Islet of Langerhans (tissue), 1 donor: ENCODE measurements around the gene CLK4.

Experiments used
- FAIRE-seq: peaks from one replicate; lab custom pipeline; 2011; peaks lifted over from hg19 to GRCh38; lab: Jason Lieb, UNC

The CLK4 gene

DNA sequence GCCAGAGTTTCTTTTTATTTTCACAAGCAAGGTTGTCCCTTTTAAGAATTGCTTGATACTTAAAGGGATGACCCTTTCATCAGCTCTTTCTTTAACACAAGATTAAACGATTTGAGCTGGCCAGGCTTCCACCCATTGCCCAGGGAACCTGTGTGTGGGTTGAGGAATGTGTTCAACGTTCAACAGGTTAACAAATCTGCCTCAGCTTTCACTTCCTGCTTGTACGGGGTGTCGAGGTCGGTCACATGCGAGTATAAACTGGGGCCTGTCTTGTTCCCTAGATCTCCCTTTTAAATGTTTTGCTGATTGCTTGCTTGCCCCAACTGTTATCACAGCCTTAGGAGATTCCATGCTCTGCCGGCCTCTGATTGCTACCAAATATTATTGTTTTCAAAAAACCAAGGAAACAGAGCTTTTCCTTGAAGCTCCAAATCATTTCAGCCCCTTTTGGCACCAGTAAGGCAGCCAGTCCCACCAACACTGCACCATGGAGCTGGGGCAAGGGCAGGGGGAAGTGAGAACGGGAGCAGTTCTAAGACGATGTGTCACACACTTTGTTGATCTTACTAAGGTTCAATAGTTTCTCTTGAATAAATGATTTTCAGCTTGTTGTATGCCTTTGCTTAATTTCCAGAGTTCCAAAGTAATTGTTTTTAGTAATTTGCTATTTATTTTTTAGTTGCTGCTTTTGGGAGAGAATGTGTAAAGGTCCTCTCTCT is 10.7 kb upstream of the CLK4 start:
- FAIRE-seq = no peak

DNA sequence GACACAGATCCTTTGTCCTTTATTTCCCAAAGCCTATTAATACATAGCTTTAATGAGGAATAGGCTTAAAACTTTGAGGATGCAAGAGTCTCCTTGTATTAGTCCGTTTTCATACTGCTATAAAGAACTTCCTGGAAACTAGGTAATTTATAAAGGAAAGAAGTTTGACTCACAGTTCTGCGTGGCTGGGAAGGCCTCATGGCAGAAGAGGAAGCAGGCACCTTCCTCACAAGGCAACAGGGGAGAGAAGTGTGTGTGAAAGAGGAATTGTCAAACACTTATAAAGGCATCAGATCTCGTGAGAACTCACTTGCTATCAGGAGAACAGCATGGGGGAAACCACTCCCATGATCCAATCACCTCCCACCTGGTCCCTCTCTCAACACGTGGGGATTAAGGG is 5.4 kb upstream of the CLK4 start:
- FAIRE-seq = no peak

DNA sequence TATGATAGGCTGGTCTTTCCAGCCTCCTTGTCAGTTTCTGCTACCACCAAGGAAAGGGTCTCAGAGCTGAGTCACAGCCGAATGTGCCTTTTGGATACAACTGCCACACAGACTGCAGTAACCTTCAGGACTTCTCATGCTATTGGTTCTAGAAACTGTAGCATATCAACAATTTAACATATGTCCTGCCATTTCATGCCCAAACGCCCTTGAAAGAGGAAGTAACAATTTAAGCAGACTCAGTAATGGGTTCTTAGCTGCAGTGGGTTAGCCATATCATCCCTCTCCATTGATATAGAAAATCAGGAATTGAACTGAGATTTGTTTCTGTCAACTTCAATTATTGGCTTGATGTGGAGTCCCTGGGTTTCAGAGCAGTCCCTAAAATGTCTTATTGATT is 4.1 kb upstream of the CLK4 start:
- FAIRE-seq = no peak

DNA sequence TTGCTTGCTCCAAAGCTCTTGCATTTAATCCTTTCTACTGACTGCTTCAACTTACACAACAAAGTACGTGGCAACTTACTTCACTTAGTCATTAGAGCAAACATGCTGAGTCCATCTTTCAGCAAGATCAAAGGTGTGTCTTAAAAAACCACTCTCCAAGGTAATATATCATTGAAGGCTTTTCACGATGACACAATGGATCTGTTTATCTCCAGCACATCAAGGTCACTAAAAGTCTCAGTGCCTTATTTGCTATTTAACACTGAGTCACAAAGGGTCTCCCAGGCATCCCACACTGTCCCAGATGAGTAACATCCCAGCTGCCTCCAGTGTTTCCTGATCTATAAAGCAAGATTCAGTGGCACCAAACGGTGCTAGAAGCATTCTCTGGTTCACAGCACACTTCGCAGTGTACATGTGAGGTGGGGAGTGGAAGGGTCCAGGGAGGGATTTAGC is 3.7 kb upstream of the CLK4 start:
- no peak for FAIRE-seq

DNA sequence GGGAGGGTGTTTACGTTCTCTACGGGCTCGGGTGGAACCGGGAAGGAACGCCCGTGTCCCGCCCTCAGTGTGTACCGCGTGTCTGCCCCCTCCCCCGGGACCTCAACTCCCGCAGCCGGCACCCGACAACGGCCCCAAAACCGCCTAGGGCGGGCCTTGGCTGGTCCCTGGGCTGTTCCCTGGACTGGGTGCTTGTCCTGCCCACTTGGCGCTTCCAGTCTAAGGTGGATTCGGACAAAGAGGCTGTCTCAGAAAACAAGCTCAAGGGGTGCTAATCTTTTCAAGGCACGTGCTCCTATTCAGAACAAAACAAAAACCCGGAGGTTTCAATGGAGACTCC is 379 bp upstream of the CLK4 start:
- FAIRE-seq = no peak

DNA sequence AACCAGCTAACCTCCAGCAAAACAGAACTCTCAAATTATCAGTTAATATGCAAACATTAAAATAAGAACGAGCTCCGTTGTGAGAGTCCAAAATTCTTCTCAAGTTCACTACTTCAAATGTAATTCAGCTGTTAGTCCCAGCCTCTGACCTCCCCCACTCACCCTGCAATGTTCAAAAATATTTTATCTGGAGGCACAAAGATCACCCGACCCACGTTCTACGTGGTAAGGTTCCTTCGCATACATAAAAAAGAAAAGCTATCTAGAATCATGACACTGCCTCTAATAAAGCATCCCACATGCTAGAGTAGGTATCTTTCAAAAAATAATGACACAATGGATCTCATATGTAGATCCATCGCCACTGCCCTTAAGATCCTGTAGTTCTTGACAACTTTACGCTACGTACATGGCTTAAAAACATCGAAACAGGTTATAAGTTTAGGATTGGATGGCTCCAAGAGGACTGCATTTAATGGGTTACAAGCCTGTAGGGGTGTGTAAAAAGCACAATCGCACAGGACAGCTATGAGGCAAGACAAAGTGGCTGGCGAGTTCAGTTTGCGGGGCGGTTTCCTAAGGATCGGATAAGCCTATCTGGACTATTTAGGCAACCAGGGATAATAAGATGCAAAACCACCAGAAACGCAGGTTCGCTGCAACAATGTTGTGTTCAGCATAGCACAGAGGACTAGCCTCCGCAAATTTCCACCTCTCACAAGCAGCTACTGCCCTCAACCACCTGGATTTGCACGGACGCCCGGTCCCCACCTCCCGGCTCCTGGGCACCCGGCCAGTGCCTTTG is 969 bp downstream of the CLK4 start:
- no peak for FAIRE-seq

DNA sequence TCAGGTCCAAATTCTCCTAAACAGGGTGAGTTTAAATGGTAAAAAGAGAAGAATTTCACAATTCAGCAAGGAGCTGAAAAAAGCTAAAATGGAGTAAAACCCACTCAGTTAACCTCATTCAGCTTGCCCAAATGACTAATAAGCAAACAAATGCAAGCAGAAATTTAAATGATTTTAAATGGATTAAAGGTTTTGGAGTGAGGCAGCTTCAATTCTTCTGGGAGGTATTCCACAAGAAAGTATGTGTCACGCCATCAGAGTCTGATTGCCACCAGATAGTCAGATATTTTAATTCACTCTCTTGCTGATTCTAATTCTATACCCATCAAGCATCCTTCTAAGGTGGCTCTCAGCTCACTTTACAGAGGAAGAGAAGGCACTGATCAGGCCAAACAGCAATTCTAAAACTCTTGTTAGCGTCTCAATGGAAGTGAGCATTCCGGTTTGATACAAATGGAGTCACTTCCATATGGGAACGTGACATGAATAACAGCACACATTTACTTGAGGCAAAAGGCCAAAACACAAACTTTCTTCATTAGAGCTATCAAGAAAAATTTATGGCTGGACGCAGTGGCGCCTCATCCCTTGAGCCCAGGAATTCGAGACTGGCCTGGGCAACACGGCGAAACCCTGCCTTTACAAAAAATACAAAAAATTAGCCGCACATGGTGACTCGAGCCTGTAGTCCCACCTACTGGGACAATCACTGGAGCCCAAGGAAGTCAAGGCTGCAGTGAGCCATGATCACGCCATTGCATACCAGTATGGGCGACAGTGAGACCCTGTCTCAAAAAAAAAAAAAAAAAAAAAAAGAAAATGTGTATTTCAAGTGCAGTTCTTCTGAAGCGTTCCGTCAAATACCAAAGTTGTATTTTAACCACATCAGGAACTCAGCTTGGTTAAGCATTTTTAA is 2.0 kb downstream of the CLK4 start:
- peak; percentile 70 for FAIRE-seq

DNA sequence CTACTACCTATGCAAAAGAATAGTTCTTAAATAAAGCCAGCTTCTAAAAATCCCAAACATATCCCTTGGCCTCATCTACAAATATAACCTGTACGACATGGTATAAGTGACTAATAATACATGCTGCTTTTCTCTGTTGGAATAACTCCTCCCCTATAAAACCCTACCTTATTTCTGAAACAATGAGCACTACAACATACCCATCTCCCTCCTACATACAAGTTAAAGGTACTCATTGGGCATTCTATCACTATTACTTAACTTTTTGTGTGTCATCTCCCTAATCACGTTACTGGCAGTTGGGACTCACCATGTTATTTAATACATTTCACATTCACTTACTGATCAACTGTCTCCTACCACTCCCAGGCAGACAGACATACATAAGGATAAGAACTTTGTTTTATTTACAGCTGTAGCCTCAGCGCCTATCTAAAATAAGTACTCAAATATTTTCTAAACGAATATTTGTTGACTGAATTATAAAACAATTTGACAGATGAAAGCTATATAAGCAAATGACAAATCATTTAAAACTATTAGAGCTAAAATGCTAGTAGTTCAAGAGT is 4.1 kb downstream of the CLK4 start:
- FAIRE-seq = no peak

DNA sequence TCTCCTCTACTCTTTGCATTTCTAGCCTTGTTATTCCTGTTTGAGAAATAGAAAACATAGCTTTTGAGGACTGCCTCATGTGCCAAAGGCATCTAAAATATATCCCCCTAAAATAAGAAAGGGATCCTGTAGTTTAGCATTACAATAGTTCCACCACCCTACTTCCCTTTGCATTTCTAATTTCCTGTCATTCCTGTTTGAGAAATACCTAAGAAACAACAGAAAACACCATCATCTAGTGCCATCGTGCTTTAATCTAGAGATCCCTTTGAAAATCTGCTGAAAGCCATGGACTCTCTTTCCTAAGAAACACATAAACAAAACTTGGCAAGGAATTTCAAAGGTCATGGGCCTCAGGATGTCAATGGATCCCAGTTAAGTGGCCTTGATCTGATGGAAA is 7.5 kb downstream of the CLK4 start:
- FAIRE-seq = no peak

DNA sequence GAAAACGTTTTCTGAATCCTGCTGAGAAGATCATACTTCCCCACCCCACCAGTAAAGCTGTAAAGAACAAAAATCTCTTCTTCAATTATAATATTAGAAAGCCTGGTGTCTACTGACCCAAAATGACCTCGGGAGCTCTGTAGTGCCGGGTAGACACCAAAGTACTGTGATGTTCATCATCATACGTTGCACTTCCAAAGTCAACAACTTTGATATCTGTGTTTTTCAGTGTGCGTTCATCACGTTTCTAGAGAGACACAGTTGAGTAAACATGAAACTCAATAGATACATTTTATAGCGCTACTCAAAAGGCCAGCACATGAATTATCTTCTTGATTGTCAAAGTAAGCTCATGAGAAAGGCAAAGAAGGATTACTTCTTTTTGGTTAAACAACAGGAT is 14.6 kb downstream of the CLK4 start:
- peak; percentile 45 for FAIRE-seq

DNA sequence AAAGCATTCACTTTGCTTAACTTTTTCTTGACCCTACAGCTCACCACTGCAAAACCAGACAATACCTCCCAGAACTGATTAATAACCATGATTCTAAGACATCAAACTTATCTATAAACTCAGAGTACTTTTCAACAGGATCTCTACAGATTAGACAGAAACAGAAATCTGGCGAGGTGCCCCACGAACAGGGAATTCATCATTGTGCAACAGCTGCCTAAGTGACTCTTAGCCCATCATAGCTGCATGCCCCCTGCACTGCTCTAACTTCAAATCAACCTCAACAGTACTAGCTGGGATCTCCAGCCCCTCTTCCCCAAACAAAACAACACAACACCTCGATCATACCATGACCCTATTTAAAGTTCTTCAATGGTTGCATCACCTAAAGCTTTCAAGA is 20.6 kb downstream of the CLK4 start:
- FAIRE-seq = no peak

DNA sequence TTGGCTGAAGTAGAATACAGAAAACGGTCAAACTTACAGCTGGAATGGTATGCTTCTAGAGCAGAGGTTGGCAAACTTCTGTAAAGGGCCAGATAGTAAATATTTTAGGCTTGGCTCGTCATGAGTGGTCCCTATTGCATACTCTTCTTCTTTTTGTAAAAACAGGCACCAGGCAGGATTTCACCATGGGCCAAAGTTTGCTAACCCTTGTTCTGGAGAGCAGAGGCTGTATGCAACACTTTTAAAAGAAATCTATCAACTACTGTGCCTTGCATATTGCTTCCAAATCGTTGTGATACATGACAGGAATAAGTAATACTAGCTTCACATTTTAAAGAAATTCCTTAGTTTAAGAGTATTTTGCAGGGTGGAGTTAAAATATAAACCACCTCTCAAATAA is 21.1 kb downstream of the CLK4 start:
- no peak for FAIRE-seq

DNA sequence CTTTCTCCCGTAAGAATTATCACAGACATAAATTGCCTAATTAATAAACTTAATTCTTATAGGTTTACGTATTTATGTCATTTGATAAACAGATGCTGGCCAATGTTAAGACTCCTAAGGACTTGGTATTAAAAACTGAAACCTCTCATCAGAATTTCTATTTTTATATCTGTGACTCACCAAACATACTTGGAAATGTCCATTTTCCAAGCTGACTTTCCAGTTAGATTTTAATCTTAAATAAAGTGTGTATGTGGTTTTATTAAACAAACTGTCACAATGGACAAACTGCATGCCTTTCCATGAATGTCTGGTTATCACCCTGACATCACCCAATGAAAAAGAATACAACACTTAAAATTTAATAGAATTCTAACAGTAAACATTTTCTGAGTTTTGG is 24.1 kb downstream of the CLK4 start:
- FAIRE-seq = peak; percentile 9

DNA sequence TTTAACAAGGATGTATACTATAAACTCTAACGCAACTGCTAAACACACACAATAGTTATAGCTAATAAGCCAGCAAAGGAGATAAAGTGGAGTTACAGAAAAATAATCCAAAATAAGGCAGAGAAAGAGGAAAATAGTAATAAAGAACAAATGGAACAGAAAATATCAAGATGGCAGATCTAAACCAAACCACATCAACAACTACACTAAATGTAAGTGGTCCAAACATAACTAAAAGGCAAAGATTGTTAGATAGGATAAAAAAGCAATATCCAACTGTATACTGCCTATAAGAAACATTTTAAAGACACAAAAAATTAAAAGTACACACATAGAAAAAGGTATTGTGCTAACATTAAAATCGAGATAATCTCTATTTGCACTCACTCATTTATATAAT is 31.1 kb downstream of the CLK4 start:
- FAIRE-seq = no peak

DNA sequence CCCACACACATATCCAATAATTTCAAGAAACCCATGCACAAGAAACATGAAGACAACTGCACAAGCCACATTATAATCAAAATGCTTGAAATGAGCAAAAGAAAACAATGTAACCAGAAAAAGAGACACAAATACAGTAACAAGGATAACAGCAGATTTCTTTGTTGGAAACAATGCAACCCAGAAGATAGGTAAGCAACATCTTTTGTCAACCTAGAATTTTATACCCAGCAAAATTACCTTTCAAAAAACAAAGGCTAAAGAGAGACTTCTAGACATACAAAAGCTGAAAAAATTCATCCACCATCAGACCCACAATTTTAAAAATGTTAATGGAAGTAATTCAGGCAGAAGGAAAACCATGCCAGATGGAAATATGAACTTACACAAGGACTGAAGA is 31.7 kb downstream of the CLK4 start:
- FAIRE-seq = no peak

DNA sequence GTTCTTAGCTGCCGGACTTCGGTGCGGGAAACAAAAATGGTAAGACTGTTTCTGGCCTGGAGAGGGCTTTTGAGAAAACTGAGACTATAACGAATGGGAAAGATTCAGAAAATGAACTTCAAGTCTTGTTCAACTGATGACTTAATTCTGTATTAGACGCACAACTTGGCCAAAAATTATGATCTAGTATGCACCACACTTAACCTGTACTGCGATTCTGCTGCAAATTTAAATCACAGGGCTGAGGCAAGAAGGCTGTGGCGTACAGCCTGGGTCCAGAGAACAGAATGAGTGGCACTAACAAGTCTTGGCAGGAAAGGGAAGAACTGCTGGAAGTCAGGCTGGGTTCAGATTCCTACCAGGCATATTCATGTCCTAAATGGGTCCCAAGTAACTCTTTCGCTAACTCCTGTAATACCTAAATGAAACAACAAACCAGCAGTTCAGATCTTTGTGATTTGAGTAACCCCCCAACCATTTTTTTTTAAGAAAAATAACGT is 35.9 kb downstream of the CLK4 start:
- FAIRE-seq = no peak

DNA sequence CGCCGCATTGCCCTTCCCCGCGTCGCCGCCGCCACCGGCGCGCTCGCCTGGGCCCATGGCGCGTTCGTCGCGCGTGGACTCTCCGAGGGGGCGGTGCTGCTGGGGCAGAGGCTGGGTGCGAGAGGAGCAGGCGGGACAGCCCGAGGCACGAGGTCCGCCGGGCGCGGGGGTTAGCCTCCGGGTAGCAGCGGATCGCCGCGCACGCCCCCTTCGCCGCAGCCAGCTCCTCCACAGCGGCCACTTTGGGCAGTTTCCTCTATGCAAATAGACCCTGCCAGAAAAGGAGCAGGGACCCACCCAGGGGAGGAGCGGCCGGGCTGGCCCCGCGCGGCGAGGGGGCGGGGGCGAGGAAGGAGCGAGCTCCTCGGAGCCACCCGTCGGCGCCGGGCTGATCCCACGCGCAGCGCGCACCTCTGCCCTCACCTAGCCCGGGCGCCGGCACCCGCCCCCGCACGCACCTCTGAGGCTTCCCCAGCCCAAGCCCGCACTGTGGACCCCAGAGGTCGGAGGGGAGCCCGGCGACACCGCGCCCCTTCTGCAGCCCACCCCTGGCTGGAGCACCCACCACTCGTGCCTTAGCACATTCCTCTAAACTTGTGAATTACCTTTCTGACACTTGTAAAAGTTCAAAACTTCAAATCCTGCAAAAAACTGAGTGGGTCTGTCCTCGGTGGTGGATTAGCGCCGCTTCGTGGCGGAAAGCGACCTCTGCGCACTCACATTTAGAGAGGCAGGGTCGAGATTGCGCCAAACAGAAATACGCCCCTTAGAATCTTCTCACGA is 36.5 kb downstream of the CLK4 start, which contains the start of gene COL23A1:
Gene COL23A1, minus strand, starts transcription at position 253 of the 783 bp plus-strand sequence.
- FAIRE-seq = no peak

DNA sequence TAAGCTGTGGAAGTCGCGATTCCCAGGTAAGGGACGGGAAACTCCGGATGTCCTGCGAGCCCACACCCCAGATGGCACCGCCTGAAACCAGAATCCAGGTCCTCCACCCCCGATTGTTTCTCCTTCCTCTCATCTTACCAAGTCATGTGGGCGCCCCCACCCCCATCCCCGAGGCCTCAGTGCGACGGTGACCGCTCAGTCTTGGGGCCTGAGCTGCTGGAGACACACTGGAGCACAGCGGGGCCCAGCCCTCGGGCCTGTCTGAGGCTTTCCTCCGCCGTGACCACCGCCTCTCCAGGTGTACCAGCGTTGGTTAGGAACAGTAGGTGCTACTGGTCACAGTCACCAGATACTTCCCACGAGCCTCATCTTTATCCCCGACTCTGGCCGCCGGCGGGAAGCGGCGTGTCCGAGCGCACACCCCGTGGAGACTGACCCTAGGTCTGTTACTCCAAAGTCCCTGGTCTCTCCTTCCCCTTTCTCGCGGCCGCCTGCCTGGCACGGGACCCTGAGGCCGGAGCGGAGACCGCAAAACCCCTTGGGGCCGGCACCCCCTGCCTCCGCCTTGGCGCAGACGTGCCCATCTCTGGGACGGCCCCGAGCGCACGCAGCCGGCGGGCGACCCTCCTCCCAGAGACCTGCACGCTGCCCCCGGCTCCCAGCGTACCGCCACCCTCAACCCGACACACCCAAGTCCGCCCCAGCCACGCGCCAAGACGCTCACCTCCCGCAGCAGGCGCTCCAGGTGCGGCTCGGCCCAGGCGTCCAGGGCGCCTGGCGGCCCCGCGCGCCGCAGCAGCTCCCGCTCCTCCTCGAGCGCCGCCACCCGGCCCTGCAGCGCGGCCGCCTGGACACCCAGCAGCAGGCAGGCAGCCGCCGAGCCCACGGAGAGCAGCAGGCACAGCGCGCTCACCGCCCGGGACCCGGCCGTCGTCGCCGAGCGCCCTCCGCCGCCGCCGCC is 37.4 kb downstream of the CLK4 start:
- no peak for FAIRE-seq

DNA sequence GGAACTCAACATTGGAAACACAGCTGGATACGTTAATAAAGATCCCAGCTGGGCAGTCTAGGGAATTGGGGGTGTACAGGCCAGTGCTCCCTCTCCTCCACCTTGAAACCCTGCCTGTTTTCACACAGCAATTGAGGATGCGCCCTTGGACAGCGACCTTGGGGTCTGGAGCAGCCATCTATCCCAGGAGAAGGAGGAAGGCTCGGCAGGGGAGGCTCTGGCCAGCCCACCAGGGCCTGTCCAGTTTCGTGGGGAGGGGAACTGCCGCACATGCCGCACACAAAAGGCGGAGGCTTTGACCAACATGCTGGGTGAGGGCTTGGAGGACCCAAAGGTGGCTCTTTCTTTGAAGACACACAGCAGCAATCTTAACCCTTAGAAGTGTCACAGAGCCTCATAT is 38.1 kb downstream of the CLK4 start:
- FAIRE-seq = no peak
